GM12864 (cell line): ENCODE measurements around the gene FXYD2.

Experiments
- DNase-seq: peaks from one replicate; pipeline ENCODE4 v3.0.0-alpha.2; 2011; ENCODE audit warnings: low read depth
- H3K4me3 ChIP-seq: 2 replicates; pipeline ENCODE4 v1.5.1; 2011; ENCODE audit warnings: mild to moderate bottlenecking, low read depth, low read length, control low read depth
- TF ChIP-seq, protein P1 (sequence below): IDR thresholded peaks from 2 replicates; pipeline ENCODE4 v1.5.1; 2011; ENCODE audit warnings: low read depth, mild to moderate bottlenecking, moderate library complexity, low read length, control low read depth, inconsistent platforms; ENCODE audit errors: missing control alignments

FXYD2 gene

DNA sequence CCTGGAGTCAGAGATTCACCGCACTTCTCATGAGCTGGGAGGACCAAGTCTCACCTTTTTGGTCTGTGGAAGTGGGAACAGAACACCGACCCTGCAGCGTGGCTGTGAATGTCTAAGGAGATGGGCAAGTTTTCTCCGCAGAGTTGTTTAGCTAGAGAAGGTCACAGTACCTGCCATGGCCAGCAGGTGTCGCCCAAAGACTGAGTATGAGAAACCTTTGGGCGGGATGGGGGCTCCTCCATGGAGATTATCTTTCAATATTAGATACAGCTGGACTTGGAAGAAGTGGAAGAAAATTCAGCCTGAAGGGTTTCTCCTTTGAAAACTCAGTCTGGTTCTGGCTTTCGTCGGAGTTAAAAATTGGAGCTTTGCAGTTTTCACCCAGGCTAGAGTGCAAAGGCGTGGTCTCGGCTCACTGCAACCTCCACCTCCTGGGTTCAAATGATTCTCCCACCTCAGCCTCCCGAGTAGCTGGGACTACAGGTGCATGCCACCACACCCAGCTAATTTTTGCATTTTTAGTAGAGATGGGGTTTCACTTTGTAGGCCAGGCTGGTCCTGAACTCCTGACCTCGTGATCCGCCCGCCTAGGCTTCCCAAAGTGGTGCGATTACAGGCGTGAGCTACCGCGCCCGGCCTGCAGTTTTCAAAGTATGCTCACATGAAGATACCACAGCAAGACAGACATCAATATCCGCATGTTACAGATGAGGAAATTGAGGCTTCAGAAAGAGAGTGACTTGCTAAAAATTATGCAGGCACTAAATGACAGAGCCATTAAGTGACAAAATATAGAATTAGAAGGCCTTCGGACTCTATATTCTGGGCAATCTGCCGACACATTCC is 16.8 kb downstream of the FXYD2 start:
- DNase-seq: no peak
- H3K4me3 ChIP-seq: no peak overlapping the region
- TF ChIP-seq, protein P1, sequence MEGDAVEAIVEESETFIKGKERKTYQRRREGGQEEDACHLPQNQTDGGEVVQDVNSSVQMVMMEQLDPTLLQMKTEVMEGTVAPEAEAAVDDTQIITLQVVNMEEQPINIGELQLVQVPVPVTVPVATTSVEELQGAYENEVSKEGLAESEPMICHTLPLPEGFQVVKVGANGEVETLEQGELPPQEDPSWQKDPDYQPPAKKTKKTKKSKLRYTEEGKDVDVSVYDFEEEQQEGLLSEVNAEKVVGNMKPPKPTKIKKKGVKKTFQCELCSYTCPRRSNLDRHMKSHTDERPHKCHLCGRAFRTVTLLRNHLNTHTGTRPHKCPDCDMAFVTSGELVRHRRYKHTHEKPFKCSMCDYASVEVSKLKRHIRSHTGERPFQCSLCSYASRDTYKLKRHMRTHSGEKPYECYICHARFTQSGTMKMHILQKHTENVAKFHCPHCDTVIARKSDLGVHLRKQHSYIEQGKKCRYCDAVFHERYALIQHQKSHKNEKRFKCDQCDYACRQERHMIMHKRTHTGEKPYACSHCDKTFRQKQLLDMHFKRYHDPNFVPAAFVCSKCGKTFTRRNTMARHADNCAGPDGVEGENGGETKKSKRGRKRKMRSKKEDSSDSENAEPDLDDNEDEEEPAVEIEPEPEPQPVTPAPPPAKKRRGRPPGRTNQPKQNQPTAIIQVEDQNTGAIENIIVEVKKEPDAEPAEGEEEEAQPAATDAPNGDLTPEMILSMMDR: peak; percentile 87

DNA sequence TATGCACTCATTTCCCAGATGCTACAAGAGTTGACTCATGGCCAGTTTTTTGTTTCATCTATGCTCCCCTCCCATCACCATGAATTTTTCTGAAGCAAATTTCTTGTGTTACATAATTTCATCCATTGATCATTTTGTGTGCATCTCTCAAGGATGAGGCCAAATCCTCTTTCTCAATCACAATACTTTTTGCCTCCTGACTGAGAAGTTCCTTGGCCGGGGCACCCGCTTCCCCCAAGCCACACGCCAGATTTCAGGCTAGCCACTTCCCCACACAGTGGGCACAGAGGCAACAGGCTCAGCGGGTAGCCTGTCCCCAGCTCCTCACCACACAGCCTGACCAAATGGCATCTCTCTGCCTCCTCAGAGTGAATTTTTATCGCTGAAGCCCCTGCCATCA is 17.7 kb downstream of the FXYD2 start:
- TF ChIP-seq, protein P1: no peak
- DNase-seq: no peak
- H3K4me3 ChIP-seq: no peak overlapping the region

DNA sequence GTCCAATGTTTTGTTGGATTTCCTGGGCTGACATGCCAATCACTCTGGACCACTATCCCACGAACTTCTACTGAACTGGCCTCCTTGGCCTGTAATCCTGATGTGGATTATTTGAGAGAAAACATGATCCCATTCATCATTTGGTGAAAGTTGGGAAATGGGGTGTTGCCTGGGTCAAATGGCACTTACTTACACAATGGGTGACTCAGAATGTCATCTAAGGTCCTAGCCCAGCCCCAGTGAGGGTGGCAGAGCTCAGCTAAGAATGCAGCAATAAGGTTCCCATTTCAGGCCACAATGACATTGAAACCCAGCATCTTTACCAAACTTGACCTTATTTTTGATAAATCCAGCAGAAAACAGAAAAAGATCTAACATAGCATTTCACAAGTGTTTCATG is 19.5 kb downstream of the FXYD2 start:
- H3K4me3 ChIP-seq: no peak overlapping the region
- DNase-seq: no peak
- TF ChIP-seq, protein P1: no peak

DNA sequence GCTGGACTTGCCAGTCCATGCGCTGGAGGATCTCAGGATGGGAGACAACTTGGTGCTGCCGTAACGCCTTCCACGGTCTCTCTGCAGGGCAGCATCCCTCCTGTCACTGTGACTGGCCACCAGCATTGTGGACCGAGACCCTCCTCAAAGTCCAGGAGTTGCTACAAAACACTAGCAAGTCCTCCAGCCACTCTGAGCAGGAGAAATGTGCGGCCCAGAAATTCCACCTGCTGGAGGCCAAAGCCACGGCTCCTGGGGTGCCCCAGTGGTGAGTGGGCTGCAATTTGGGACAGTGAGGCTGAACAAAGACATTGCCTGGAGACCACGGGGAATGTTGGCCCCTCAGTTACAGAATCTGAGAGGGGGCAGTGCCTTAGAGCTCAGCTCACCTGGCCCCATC is 20.6 kb downstream of the FXYD2 start:
- H3K4me3 ChIP-seq: no peak overlapping the region
- DNase-seq: no peak
- TF ChIP-seq, protein P1: no peak

DNA sequence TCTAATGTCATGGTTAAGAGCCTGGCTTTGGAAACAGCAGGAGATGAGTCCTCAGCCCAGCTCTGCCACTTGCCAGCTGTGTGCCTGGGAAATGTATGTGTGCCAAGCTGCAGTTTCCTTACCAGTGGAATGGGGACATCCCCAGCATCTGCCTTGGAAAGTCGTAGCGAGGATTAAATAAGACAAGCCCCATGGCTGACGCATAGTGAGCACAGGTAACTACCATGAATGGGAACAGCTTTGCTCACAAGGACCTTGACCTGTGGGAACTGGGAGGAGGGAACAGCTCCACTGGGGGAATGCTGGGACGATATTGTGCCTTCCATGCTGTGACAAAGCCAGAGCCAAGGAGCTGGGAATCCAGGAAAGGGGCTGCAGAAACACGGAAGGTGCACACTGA is 24.9 kb downstream of the FXYD2 start:
- DNase-seq: no peak
- TF ChIP-seq, protein P1: no peak
- no peak overlapping the region for H3K4me3 ChIP-seq

DNA sequence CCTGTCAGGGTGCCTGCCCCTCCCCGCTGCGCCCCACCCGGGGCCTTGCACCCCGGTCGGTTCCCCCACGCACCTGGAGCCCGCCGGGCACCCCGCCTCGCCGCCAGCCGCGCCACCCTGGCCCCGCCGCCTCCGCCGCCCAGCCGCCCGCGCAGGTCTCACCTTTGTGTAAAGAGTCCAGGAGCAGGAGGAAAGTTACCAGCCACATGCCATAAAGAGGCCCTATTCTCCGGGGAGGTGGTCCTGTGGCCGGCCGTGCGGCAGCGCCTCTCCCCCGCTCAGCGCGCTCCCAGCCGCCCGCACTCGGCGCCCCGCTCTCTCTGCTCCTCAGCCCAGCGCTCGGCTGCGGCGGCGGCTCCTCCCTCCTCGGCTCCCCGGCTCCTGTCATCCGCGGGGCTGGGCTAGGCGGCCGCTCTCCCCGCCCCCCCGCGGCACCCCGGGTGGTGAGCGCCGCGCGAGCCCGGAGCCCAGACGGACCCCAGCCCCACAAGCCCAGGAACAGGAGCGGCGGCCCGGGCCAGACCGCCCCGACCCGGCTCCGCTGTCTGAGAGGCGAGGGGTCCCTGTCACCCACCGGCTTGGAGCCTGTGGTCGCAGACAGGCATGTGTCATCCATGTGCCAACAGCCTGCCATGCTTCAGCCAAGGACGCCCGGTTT is 27.5 kb downstream of the FXYD2 start, which contains the start of gene DSCAML1:
Gene DSCAML1 (minus strand): TSS at position 345 of the 658 bp plus-strand sequence. CDS start 137 bp downstream, at position 208.
- no peak for DNase-seq
- TF ChIP-seq, protein P1: no peak
- H3K4me3 ChIP-seq: no peak within 1 kb of the TSS
